GM12878 (cell line): ENCODE results near the gene DOCK1. TPM values are rescaled to one million over a fixed set of nuclear protein-coding genes. Genes with fewer than 3 reads are reported as not detected.

Source experiments
- BMI1 ChIP-seq: fragments of 450-650 bp; IDR thresholded peaks from 2 replicates; pipeline ENCODE4 v1.6.1; 2016; ENCODE audit warnings: mild to moderate bottlenecking, moderate library complexity, borderline replicate concordance
- CHD1 ChIP-seq: IDR thresholded peaks from 2 replicates; pipeline ENCODE4 v1.6.1; 2012; ENCODE audit warnings: low read depth, low read length, improper control_type of control experiment
- CTCF ChIP-seq, 3 experiments: IDR thresholded peaks in 2 of 3; conservative IDR thresholded peaks in 1 of 3; 2 replicates each; pipeline ENCODE4 v1.5.1; 2011; ENCODE audit warnings: low read depth in 3 of 3, low read length in 3 of 3, mild to moderate bottlenecking in 3 of 3, control low read depth in 2 of 3, moderate library complexity in 2 of 3, inconsistent platforms in 1 of 3, mixed read lengths in 1 of 3; ENCODE audit not compliant: control insufficient read depth in 2 of 3, insufficient read depth in 1 of 3; ENCODE audit errors: extremely low read depth in 1 of 3
- EP300 ChIP-seq, 2 experiments: fragments of 150-350 bp in 1 of 2; IDR thresholded peaks; 2 replicates each; pipeline ENCODE4 v1.6.1; 2011 to 2012; ENCODE audit warnings: low read depth in 2 of 2, low read length in 2 of 2, borderline replicate concordance in 1 of 2, improper control_type of control experiment in 1 of 2, inconsistent platforms in 1 of 2; ENCODE audit not compliant: control insufficient read depth in 1 of 2
- IRF3 ChIP-seq: fragments of 450-650 bp; IDR thresholded peaks from 2 replicates; pipeline ENCODE4 v1.6.1; 2014; ENCODE audit warnings: mild to moderate bottlenecking
- JUND ChIP-seq: IDR thresholded peaks from 2 replicates; pipeline ENCODE4 v1.6.1; 2012; ENCODE audit warnings: low read depth, mild to moderate bottlenecking, low read length, improper control_type of control experiment, moderate library complexity
- MEF2B ChIP-seq: fragments of 450-650 bp; IDR thresholded peaks from 2 replicates; pipeline ENCODE4 v1.6.1; 2018; ENCODE audit warnings: mild to moderate bottlenecking, moderate library complexity; ENCODE audit not compliant: partially characterized antibody, poor library complexity, severe bottlenecking
- MTA2 ChIP-seq: fragments of 450-650 bp; IDR thresholded peaks from 2 replicates; pipeline ENCODE4 v1.6.1; 2016; ENCODE audit warnings: low read depth, mild to moderate bottlenecking, moderate library complexity
- NBN ChIP-seq: fragments of 450-650 bp; IDR thresholded peaks from 2 replicates; pipeline ENCODE4 v1.6.1; 2016
- NR2F1 ChIP-seq: fragments of 450-650 bp; conservative IDR thresholded peaks from 2 replicates; pipeline ENCODE4 v1.6.1; 2017; ENCODE audit warnings: mild to moderate bottlenecking
- ZBTB33 ChIP-seq: fragments of 450-650 bp; IDR thresholded peaks from 2 replicates; pipeline ENCODE4 v1.6.1; 2017; ENCODE audit warnings: mild to moderate bottlenecking
- polyA plus RNA-seq, 11 experiments: library from polyadenylated mRNA; depleted of rRNA in 4 of 11; unstranded in 6 of 11; stranded (reverse) in 5 of 11; fragments of >200 nt; fragmentation: Nextera tagmentation in 4 of 11; fragmentation: Illumina TruSeq in 1 of 11; extraction: Ambion mirVana in 4 of 11; extraction: Trizol in 1 of 11; gene quantifications; 1 replicate in 1 of 11; 2 replicates in 10 of 11; pipeline versions ENCODE4 v1.2.1 to v1.2.3, GENCODE V29; 2011 to 2016; ENCODE audit warnings: inconsistent platforms in 2 of 11, missing spikeins in 2 of 11, low read depth in 1 of 11
- total RNA-seq, 4 experiments: library from RNA; depleted of rRNA in 3 of 4; stranded (reverse); fragments of >200 nt in 3 of 4; fragmentation: Illumina TruSeq in 1 of 4; extraction: Trizol in 1 of 4; gene quantifications; 2 replicates each; pipeline versions ENCODE4 v1.2.1 to v1.2.3, GENCODE V29; 2013 to 2021

DOCK1 gene
- total and polyA plus RNA-seq, 10 of the 15 experiments (the other 5 are each of a cell fraction or from before 2014, with no cell fraction given), result 0.05 to 0.18 TPM; not detected in 8

- TF ChIP-seq CHD1, result no peak
- no peak for TF ChIP-seq CTCF (IDR thresholded peaks at IDR 0.05 in 2 of 3, conservative IDR thresholded peaks at IDR 0.05 in 1 of 3; ENCODE audit: control insufficient read depth in 2 of 3, extremely low read depth in 1 of 3, insufficient read depth in 1 of 3, low read depth in 3 of 3, low read length in 3 of 3)
- TF ChIP-seq MEF2B, result no peak
- no peak for TF ChIP-seq NR2F1
- TF ChIP-seq ZBTB33, result no peak
- no peak for TF ChIP-seq JUND
- no peak for TF ChIP-seq IRF3
- TF ChIP-seq EP300 (IDR thresholded peaks at IDR 0.05; ENCODE audit: borderline replicate concordance in 1 of 2, control insufficient read depth in 1 of 2, low read depth in 2 of 2, low read length in 2 of 2), result no peak
- no peak for TF ChIP-seq BMI1
- no peak for TF ChIP-seq MTA2
- no peak for TF ChIP-seq NBN
- TF ChIP-seq, all 136 proteins: peak for 0
Measured at GRCh38 chr10:127315888-127316287, 410.7 kb downstream of the DOCK1 start (continued).
